ENCODE measurements around the gene FLYWCH1.

FLYWCH1 gene

DNA sequence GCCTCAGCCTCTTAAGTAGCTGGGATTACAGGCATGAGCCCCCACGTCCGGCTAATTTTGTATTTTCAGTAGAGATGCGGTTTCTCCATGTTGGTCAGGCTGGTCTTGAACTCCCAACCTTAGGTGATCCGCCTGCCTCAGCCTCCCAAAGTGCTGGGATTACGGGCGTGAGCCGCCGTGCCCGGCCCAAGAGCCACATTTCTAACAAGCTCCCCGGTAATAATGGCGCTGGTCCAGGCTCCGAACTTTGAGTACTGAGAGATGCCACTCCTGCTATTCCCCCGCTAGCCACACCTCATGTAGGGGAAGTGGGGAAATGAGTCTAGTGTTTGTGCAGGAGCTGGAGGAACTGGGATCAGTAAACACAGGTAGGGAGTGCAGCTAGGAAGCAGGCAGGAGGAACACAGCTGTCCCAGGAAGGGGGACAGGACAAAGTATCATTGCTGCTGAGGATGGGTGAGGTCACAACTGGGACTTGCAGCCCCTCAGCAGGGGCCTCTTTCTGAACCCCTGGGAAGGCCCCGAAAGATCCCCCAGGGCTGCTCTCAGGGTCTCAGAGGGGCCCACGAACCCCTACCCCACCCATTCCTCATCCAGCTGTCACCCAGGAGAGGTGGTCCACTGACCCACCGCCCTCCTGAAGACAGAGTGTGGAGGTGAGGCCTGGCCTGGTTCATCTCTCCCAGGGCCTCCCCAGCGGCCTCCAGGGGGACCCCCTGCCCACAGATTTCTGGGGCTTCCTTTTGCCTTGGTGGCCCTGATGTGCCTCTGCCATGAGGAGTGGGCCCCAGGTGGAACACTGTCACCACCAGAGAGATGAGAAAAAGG, 48.7 kb downstream of the FLYWCH1 start:
- H3K4me1 Mint-ChIP-seq (ENCODE audit: low read depth): peaks cover 2% of the 10 kb centered on the region
- no peak overlapping the region for H3K4me3 Mint-ChIP-seq
- H3K9me3 Mint-ChIP-seq: no peaks in the 10 kb centered on the region
- H3K27ac Mint-ChIP-seq: no peak overlapping the region
- no peaks in the 10 kb centered on the region for H3K36me3 Mint-ChIP-seq (ENCODE audit: low read depth)
- H3K27me3 Mint-ChIP-seq (ENCODE audit: low read depth): peaks cover 23% of the 10 kb centered on the region
- DNase-seq (ENCODE audit: low spot score): no peak

DNA sequence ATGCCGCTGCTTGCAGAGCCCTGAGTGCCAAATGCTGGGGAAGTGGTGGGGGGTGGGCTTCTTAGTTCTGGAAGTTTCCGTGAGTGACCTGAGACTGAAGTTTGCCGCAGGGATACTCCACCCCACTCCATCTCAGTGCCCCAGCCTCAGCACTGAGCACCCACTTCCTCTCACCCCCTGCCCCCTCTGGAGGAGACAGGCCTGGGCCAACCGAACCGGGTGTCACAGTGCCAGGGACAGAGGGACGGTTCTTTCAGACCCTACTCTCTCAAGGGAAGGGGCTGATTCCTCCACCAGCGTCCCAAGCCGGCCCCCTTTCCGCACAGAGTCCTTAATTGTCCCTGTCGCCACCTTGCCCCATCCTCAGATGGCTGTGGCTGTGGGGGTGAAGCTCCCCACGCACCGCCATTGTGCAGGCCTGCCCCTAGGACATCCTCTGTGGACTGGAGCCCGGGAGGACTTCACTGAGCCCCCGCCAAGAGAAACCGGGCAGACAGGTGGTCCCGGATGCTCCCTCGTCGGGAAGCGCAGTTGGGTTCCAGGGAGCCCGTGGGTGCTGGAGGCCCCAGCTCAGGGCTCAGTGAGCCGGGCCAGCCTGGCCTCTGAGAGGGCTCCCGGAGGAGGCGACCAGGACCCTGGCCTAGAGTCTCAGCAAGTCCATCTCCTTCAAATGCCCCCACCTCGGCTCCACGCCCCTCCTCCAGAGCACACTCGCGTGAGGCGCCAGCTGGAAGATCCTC, 50.8 kb downstream of the FLYWCH1 start:
- Mint-ChIP-seq H3K4me1 (ENCODE audit: low read depth) (peaks cover 2% of the 10 kb centered on the region), H3K36me3 (ENCODE audit: low read depth) (no peaks in the 10 kb centered on the region), H3K27me3 (ENCODE audit: low read depth) (peaks cover 28% of the 10 kb centered on the region), H3K4me3 (no peak overlapping the region), H3K27ac (no peak overlapping the region), H3K9me3 (no peaks in the 10 kb centered on the region)
- DNase-seq (ENCODE audit: low spot score): no peak

DNA sequence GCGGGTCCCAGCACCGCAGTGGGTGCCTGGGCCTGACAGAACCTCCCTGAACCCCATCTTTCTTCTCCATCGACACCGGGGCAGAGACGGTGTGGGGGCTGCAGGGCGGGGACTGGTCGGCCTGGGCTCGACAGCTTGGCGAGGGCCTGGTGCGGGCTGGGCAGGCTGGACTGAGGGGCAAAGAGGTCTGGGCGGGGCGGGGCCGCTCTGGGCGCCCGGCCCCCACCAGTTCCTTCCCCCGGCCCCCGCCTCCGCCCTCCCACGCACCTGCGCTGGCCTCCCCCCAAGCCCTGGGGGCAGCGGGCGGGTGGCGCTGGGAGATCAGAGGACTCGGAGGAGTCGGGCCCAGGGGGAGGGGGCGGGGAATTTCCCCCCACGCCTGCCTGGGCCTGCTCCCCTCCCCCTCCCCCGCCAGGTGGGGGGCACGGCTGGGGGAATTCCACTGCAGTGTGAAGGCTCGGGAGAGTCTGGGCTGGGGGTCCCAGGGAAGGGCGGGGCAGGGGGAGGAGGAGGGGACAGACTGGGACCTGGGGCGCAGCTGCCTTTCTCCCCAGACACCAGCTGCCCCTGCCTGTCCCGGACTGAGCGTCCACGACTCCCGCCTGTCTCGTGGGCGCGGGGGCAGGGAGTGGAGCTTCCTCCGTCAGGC, 51.5 kb downstream of the FLYWCH1 start:
- Mint-ChIP-seq H3K4me1 (ENCODE audit: low read depth) (peaks cover 3% of the 10 kb centered on the region), H3K9me3 (no peaks in the 10 kb centered on the region), H3K27ac (no peak overlapping the region), H3K36me3 (ENCODE audit: low read depth) (no peaks in the 10 kb centered on the region), H3K27me3 (ENCODE audit: low read depth) (peaks cover 33% of the 10 kb centered on the region), H3K4me3 (peak overlapping the region; percentile 50)
- DNase-seq (ENCODE audit: low spot score): no peak

DNA sequence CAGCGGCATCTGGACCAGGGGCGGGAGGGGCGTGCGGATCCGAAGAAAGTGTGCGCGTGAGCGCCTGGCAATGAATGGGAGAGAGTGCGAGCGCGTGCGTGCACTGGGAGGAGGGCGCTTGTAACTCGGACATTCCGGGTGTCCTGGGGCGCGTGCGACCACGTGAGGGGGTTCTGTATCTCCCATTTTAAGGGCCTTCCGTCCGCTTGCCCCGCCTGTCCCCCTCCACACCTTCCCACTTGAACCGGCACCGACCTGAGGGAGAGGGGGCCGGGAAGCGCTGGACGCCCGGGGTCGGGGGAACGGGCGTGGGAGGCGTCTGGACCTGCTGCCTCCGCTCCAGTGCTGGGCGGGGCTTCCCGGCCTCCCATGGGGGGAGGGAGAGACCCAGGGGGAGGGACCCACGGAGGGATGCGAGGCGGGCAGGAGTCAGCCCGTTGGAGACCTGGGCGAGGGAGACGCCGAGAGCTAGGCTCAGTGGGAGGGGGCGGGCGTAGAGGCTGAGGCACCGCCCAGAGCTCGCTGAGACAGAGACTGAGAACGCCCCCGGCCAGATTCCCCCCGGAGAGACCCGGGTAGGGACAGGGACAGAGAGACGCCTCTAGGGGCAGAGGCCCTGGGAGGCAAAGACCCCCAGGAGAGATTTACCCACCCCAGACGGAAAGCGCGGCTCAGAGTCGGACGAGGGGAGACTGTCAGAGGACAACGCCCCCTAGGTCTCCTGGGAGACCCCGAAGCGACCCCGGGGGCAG, 52.2 kb downstream of the FLYWCH1 start, which contains the start of gene KREMEN2:
Gene KREMEN2 (plus strand): TSS at position 553 of the 752 bp plus-strand sequence. CDS start 246 bp downstream, outside the sequence.
- no peaks in the 10 kb centered on the region for H3K36me3 Mint-ChIP-seq (ENCODE audit: low read depth)
- DNase-seq (ENCODE audit: low spot score): peak; percentile 40
- peak within 1 kb of the TSS; percentile 79 for H3K4me3 Mint-ChIP-seq
- H3K27me3 Mint-ChIP-seq (ENCODE audit: low read depth): peaks cover 37% of the 10 kb centered on the region
- H3K4me1 Mint-ChIP-seq (ENCODE audit: low read depth): peaks cover 8% of the 10 kb centered on the region
- no peak within 1 kb of the TSS for H3K27ac Mint-ChIP-seq
- H3K9me3 Mint-ChIP-seq: no peaks in the 10 kb centered on the region

DNA sequence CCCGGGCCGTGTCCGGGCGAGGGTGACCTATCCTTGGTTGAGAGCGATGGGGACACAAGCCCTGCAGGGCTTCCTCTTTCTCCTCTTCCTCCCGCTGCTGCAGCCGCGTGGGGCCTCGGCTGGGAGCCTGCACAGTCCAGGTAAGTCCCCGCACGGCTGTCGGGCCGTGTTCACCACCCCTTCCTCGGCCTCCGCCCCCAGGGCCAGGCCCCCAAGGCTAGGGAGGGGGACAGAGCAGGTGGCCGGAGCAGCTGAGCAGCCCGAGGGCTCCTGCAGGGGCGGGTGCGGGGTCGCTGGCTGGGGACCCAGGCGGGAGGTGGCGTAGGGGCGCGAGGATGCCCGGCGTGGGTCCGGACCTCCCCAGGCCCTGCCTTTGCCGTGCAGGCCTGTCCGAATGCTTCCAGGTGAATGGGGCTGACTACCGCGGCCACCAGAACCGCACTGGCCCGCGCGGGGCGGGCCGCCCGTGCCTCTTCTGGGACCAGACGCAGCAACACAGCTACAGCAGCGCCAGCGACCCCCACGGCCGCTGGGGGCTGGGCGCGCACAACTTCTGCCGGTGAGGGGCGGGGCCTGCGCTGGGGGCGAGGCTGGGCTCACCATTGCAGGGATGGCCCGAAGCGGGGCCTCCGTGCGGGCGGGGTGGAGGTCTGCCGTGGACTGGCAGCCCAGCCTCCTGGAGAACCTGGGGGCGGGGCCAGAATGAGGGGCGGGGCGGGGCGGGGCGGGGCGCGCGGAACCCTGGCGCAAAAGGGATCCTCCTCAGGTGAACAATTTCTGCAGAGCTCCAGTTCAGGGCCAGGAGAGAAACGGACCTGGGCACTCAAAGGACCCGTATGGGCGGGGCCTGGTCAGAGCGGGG, 53.0 kb downstream of the FLYWCH1 start:
- Mint-ChIP-seq H3K4me1 (ENCODE audit: low read depth) (peaks cover 8% of the 10 kb centered on the region), H3K9me3 (no peaks in the 10 kb centered on the region), H3K27ac (no peak overlapping the region), H3K27me3 (ENCODE audit: low read depth) (peaks cover 37% of the 10 kb centered on the region), H3K36me3 (ENCODE audit: low read depth) (no peaks in the 10 kb centered on the region), H3K4me3 (peak overlapping the region; percentile 67)
- DNase-seq (ENCODE audit: low spot score): peak; percentile 72

DNA sequence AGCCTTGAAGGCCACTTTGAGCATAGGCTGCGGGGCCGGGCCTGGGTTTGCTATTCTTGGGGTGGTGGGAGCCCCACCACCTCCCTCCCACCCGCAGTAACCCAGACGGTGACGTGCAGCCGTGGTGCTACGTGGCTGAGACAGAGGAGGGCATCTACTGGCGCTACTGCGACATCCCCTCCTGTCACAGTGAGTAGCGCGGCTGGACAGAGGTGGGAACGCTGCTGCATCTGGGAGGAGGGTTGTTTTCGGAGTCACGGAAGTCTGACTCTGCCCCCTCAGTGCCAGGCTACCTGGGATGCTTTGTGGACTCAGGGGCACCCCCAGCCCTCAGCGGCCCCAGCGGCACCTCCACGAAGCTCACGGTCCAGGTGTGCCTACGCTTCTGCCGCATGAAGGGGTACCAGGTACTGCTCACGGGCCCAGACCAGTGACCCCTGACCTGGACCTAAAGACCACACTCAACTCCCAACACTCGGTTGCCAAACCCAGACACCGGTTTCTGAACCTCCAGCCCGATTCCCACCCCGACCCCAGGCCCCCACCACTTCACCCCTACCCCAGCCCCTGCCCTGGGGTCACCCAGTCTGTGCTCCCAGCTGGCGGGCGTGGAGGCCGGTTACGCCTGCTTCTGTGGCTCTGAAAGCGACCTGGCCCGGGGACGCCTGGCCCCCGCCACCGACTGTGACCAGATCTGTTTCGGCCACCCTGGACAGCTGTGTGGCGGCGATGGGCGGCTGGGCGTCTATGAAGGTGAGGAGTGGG, 54.5 kb downstream of the FLYWCH1 start:
- no peaks in the 10 kb centered on the region for H3K9me3 Mint-ChIP-seq
- no peak overlapping the region for H3K27ac Mint-ChIP-seq
- DNase-seq (ENCODE audit: low spot score): no peak
- peaks cover 35% of the 10 kb centered on the region for H3K27me3 Mint-ChIP-seq (ENCODE audit: low read depth)
- H3K4me3 Mint-ChIP-seq: no peak overlapping the region
- peaks cover 17% of the 10 kb centered on the region for H3K4me1 Mint-ChIP-seq (ENCODE audit: low read depth)
- peaks cover 4% of the 10 kb centered on the region for H3K36me3 Mint-ChIP-seq (ENCODE audit: low read depth)

DNA sequence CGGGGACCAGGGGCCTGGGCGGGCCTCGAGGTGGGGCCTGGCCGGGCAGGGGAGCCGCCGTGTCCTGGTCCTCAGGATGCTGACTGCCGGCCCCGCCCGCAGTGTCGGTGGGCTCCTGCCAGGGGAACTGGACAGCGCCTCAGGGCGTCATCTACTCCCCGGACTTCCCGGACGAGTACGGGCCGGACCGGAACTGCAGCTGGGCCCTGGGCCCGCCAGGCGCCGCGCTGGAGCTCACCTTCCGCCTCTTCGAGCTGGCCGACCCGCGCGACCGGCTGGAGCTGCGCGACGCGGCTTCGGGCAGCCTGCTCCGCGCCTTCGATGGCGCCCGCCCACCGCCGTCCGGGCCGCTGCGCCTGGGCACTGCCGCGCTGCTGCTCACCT, 55.1 kb downstream of the FLYWCH1 start:
- DNase-seq (ENCODE audit: low spot score): no peak
- Mint-ChIP-seq H3K4me1 (ENCODE audit: low read depth) (peaks cover 17% of the 10 kb centered on the region), H3K36me3 (ENCODE audit: low read depth) (peaks cover 4% of the 10 kb centered on the region), H3K27ac (no peak overlapping the region), H3K27me3 (ENCODE audit: low read depth) (peaks cover 34% of the 10 kb centered on the region), H3K9me3 (no peaks in the 10 kb centered on the region), H3K4me3 (no peak overlapping the region)

DNA sequence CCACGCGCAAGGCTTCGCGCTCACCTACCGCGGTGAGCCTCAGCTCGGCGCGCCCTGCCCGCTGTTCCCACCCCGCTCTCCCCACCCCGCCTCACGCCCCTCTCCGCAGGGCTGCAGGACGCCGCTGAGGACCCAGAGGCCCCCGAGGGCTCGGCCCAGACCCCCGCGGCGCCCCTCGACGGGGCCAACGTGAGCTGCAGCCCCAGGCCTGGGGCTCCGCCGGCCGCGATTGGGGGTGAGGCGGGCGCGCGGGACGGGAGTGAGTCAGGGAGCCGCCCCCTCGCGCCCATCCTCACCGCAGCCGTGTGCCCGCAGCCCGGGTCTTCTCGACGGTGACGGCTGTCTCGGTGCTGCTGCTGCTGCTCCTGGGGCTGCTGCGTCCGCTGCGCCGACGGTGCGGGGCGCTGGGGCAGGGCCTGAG, 55.5 kb downstream of the FLYWCH1 start:
- peaks cover 30% of the 10 kb centered on the region for H3K27me3 Mint-ChIP-seq (ENCODE audit: low read depth)
- H3K4me1 Mint-ChIP-seq (ENCODE audit: low read depth): peaks cover 17% of the 10 kb centered on the region
- no peak overlapping the region for H3K27ac Mint-ChIP-seq
- no peak for DNase-seq (ENCODE audit: low spot score)
- H3K9me3 Mint-ChIP-seq: no peaks in the 10 kb centered on the region
- H3K4me3 Mint-ChIP-seq: no peak overlapping the region
- peaks cover 8% of the 10 kb centered on the region for H3K36me3 Mint-ChIP-seq (ENCODE audit: low read depth)

DNA sequence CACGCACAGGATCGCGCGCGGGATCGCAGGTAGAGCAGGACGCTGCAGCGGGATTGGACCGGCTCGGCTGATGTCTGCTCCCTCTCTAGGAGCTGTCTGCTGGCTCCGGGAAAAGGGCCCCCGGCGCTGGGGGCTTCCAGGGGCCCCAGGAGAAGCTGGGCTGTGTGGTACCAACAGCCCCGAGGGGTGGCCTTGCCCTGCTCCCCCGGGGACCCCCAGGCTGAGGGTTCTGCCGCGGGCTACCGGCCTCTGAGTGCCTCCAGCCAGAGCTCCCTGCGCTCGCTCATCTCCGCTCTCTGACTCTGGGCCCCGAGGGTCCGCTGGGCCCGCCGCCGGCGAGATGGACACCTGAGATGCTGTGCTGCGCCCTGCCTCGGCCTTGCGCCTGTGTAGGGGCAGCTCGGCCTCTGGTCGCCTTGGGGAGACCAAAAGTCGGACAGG, 56.0 kb downstream of the FLYWCH1 start:
- H3K36me3 Mint-ChIP-seq (ENCODE audit: low read depth): peaks cover 13% of the 10 kb centered on the region
- peaks cover 27% of the 10 kb centered on the region for H3K27me3 Mint-ChIP-seq (ENCODE audit: low read depth)
- no peaks in the 10 kb centered on the region for H3K9me3 Mint-ChIP-seq
- DNase-seq (ENCODE audit: low spot score): no peak
- peak overlapping the region; percentile 72 for H3K4me3 Mint-ChIP-seq
- H3K27ac Mint-ChIP-seq: no peak overlapping the region
- H3K4me1 Mint-ChIP-seq (ENCODE audit: low read depth): peaks cover 17% of the 10 kb centered on the region

DNA sequence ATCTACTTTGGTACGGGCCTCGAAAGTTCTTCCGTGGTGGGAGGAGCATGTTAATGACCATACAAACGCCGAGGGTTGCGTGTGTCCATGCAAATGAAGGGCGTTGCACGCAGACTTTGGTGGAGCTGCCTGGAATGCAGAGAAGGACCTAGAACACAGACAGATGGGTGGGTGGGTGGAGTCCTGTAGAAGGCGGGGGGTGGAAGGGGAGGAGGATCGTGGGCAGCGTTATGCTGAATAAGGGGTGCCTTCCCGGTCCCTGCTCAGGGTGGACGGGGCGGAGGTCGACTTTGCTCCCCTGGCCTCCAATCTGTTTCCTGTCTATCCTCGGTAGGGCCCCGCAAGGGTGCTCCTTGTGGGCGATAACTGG, 56.6 kb downstream of the FLYWCH1 start:
- Mint-ChIP-seq H3K36me3 (ENCODE audit: low read depth) (peaks cover 14% of the 10 kb centered on the region), H3K27me3 (ENCODE audit: low read depth) (peaks cover 24% of the 10 kb centered on the region), H3K9me3 (no peaks in the 10 kb centered on the region), H3K4me1 (ENCODE audit: low read depth) (peaks cover 17% of the 10 kb centered on the region), H3K27ac (peak overlapping the region; percentile 47), H3K4me3 (peak overlapping the region; percentile 72)
- DNase-seq (ENCODE audit: low spot score): no peak

DNA sequence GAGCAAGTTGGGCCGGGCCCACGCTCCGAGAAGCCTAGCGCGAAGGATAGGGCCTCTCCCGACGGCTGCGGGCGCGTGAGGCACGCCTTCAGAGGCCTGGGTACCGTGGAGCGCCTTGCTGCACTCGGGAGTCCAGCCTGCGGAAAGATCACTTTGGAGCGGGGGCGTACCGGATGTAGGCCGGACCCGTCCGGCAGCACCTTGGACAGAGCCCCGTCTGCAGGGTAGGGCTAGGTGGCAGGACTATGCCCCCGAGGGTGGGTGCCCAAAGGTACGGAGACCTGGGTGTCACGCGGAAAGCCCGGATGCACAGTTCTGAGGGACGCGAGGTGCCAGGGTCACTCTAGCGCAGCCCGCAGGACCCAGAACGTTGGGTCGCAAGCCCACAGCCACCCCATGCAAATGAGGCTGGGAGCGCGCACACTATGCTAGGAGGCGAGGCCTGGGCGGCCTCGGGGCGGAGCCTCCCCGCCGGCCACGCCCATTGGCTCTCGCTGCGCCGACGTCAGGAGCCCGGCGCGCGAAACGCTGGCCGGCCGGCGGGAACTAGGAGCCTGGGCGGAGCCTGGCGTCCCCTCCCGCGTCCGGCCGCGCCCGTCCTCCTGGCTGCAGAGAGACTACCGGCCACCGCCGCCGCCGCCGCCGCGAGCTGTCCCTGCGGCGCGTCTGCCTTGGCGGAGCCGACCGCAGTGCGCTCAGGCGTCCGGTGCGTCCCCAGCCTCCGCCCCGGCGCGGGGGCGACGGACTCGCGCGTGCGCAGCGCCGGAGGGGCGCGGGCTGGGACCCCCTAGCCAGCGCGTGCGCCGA, 57.2 kb downstream of the FLYWCH1 start, which contains the start of gene PAQR4:
Gene PAQR4 (plus strand): TSS at position 611 of the 807 bp plus-strand sequence. CDS start 327 bp downstream, outside the sequence.
- H3K27me3 Mint-ChIP-seq (ENCODE audit: low read depth): peaks cover 20% of the 10 kb centered on the region
- H3K27ac Mint-ChIP-seq: peak within 1 kb of the TSS; percentile 72

More for the DNA sequence above, 57.2 kb downstream of the FLYWCH1 start, which contains the start of gene PAQR4:
- Mint-ChIP-seq H3K9me3 (no peaks in the 10 kb centered on the region), H3K4me3 (peak within 1 kb of the TSS; percentile 78), H3K36me3 (ENCODE audit: low read depth) (peaks cover 14% of the 10 kb centered on the region), H3K4me1 (ENCODE audit: low read depth) (peaks cover 17% of the 10 kb centered on the region)
- DNase-seq (ENCODE audit: low spot score): peak; percentile 89
